ENCODE data around the gene FAM114A2.

DNA sequence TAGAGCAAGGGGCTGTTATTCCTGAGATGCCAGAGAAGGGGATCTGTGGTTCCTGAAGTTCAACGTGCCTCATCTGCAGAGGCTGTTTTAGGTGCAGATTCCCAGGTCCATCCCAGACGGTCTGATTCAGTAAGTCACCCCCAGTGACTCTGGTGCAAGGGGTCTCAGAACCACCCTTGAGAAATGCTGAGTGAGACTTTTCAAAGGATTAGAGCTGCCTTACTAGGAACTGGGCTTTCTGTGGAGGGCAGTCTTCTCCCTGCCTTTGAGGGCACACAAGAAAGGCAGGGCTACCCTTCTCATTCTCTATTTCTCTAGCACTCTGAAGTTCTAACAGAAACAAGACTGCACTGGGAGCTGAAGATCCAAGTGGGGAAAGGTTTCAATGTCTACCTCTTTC is 66.5 kb downstream of the FAM114A2 start:
- TF ChIP-seq POLR2A (IDR thresholded peaks at IDR 0.05; ENCODE audit: low read depth, low read length) (no peak), TAF1 (IDR thresholded peaks at IDR 0.05; ENCODE audit: borderline replicate concordance, low read depth, low read length) (no peak), POLR2AphosphoS5 (IDR thresholded peaks at IDR 0.05; ENCODE audit: low read depth, low read length) (no peak)

Data from GM12892 (cell line).